NOMO-1 treated with DMSO at 0.1 percent for 48 hours (cell line): ENCODE measurements around the gene MOV10L1.

Experiments used
- DNase-seq: peaks from one replicate; lab custom pipeline; 2025; ENCODE audit not compliant: unreplicated experiment; lab: John Stamatoyannopoulos, UW

The MOV10L1 gene

DNA sequence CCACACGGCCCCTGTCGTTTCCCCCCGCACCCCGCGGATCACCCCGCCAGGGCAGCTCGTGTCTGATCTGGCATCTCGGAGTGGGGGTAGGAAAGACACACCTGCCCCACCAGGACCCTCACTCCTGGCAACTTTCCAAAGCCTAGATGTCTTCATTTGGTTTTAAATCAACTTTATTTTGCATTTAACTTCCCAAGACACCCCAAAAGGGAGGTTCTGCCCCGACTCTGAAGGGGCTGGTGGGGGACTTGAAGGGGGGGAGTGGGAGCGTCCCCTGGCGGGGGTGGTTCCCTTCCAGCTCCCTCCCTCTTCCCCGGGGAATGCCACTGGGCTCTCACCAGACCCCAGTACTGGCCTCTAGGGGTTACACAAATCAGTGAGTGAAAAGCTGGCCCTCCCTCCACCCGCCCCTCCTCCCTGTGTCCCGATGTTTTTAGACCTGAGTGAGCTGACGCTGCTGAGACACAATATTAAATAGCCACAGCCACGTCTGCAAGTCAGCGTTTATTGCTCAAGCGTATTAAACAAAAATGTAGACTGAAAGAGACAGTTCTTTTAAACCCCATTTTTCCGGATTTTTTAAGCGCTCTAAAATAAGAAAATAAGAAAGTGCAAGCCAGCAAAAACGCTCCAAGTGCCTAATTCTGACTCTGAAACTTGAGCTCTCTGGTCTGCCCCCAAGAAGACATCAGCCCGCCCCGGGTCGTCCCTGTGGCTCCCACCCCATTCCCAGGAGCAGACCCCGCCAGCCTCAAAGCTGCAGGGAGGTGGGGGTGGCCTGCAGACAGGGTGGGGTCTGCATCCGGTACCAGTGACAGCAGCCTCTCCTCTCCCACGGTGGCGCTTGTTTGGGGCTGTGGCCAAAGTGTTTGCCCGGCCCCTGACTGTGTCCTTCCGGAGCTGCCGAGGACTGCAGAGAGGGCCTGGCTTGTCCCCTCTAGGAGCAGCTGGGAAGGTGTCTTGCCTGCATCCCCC is 30.6 kb upstream of the MOV10L1 start:
- no peak for DNase-seq

DNA sequence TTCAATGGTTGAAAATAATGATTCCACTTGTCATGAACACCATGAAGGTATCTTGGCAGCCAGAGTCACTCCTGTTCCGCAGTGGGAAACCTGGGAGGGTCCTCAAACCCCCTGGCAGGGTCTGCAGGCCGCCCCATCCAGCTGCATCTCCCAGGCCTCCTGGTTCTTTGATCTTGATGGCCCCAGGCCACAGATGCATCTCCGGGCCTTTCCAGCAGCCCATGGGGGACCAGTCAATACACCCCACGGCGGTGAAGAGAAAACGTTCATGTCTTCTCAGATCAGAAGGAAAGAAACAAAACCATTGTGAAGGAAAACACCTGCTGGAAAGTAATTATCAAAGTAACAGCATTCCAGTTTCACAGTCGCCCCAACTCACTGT is 29.9 kb upstream of the MOV10L1 start:
- no peak for DNase-seq

DNA sequence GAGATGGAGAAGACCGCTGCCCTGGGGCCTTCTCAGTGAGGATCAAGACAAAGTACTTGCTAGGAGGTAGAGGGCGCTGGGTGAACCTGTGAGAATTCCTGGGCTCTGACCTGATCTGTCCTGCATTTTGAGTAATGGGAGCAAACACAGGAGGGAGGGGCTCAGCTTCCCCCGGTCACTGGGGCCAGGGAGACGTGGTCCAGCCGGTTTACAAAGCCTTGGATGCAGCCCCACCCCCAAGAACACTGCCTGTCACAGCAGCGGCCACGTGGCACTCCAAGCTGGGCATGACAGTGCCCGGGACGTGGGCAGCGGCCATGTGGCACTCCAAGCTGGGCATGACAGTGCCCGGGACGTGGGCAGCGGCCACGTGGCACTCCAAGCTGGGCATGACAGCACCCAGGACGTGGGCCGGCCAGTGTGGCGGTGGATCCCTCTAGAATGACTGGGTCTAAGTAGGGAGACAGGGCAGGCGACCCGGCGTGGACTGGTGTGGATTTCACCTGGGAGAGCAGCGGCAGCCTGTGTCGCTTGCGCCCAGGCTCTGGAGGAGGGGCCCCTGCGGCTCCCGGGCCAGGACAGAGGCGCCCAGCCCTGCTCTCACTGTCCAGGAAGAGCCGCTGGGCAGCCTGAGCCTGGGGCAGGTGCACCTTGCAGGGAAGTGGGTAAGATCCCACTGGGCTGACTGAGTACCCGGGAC is 29.2 kb upstream of the MOV10L1 start:
- DNase-seq, result no peak

DNA sequence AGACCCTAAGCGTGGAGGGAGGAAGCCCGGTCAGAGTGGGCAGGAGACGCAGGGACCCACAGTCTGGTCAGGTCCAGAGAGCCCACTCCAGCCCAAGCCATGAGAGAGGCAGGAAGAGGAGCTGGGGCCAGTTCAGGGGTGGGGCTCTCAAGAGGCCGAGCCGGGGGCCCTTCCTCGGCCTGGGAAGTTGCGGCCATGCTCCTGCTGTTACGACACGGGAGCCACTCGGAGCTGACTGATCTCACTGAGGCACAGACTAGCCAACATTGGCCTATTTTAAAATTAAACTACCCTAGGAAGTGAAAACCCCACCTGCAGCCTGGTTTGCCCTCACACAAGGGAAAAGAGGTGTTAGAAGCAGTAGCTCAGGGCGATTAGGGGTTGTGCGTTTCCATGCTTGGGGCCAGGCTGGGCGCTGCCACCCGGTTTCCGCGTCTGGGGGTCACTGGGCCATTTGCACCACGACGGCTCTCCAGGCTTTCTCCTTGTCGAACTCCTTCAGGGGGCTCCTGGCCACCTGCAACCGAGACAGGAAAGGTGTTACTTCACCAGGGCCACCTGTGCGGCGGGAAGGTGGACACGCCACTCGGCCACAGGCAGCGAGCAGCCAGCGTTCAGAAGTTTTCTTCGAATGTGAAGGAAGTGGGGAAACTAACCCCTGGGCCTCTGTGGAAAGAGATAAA is 28.5 kb upstream of the MOV10L1 start:
- no peak for DNase-seq

DNA sequence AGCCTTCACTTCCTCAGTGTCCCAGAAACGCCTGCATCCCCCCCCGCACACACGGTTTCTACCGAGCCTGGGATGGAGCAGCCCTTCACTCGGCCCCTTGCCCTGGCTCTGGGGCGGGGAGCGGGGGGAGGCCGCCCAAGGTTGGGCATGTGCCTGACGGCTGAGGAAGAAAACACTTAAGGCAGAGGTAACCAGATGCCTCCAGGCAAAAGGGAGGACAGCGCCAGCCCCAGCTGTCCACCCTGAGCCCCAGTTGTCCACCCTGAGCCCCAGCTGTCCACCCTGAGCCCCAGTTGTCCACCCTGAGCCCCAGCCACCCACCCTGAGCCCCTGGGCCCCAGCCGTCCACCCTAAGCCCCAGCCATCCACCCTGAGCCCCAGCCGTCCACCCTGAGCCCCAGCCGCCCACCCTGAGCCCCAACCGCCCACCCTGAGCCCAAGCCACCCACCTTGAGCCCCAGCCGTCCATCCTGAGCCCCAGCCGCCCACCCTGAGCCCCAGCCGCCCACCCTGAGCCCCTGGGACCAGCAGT is 27.9 kb upstream of the MOV10L1 start:
- DNase-seq, result no peak

DNA sequence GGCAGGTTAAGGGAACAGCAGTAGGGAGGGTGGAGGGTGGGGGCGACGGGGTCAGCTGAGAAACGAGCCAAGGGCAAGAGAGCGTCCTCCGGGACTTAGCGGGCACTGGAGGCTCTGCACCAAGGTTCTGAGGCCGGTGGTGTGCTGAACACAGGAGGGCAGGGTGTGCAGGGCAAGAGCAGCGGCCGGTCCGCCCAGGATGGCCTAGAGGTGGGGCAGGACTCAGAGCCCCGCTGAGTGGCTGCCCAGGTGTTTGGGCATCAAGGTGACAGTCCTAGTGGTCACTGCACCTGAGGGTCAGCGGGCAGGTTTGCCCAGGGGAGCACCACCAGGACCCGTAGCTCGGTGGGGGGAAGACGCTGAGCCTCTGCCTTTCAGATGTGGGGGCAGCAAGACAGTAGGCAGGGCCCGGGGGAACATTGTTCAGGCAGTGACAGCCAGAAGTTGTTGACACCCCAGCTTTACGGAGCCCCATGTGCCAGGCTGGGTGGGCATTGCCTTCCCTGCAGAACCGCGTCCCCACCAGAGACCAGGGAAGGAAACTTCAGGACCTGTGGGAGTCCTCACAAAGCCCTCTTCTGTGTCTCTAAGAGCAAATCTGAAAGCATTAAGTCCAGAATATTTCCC is 27.2 kb upstream of the MOV10L1 start:
- no peak for DNase-seq

DNA sequence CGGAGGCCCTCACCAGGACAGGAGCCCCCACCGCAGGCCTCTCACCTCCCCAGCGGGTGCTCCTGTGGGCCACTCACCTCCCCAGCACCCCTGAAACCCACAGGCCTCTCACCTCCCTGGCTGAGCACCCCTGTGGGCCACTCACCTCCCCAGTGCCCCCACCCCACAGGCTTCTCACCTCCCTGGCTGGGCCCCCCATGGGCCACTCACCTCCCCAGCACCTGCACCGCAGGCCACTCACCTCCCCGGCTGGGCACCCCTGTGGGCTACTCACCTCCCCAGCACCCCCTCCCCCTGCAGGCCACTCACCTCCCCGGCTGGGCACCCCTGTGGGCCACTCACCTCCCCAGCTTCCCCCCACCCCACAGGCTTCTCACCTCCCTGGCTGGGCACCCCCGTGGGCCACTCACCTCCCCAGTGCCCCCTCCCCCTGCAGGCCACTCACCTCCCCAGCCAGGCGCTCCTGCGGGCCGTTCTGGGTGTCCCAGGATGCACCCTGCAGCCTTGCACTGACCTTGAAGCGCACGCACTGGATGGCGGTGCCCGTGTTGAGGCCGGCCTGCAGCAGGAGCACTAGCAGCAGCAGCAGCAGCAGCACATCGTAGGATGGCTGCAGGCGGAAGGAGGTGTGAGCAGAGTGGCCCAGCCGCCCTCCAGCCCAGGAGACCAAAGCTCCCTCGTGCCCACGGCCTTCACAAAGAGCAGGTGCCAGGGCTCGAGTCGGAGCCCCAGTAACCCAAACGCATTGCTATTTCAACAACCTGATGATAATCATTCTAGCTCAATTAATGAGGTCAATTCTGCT is 26.0 kb upstream of the MOV10L1 start:
- no peak for DNase-seq

DNA sequence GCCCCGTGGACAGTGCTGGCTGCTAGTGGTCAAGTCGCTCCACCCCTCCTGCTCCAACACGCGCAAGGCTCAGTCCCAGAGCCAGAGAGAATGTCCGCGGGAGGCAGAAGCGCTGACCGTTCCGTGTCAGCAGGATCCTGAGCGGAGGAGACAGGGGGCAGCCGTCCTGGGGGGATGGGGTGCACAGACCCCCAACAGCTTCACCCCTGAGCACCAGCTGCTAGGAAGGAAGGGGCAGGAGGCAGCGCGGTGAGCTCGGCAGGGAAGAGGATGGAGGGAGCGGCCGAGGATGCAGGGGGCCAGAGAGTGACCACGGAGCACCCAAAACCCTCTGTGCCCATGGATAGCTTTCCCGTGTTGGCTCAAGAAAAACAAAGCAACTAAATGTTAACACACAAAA is 25.4 kb upstream of the MOV10L1 start:
- DNase-seq, result no peak

DNA sequence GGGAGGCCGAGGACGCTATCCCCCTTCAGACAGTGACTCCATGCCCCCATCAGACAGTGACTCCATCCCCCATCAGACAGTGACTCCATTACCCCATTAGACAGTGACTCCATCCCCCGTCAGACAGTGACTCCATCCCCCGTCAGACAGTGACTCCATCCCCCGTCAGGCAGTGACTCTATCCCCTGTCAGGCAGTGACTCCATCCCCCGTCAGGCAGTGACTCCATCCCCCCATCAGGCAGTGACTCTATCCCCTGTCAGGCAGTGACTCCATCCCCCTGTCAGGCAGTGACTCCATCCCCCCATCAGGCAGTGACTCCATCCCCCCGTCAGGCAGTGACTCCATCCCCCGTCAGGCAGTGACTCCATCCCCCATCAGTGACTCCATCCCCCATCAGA is 22.6 kb upstream of the MOV10L1 start:
- DNase-seq, result no peak

DNA sequence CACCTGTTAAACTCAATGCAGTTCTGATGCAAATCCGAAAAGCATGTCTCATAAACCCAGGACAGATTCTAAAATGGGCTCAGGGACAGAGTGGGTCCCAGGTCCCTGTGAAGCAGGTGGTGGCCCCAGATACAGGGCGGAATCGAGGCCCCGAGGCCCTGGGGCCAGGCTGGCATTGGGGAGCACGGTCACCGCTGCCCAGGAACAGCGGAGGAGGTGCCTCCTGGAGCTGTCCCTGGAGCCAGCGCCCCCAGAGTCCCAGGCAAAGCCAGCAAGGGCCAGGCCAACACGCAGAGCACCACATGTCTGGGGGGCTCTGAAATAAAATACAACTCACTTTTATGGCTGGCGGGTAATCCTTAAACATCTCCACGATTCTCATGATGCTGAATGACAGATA is 21.7 kb upstream of the MOV10L1 start:
- DNase-seq, result no peak

DNA sequence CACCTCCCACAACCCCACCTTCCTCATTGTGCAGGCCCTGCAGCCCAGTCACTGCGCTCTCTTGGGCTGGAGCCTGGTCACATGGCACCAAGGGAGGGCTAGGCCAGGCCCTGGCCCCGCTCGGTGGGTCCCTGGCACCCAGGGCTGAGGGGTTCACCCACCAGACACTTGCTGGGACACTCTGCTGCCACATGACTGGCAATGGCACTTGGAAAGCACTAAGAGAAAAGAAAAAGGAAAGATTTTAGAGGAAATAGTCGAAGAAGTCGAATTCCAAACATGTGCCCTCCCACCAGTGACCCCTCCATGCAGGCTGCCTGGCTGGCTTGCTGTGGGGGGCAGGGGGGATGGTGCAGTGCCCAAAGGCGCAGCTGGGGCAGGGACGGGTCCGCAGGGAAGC is 19.4 kb upstream of the MOV10L1 start:
- no peak for DNase-seq

DNA sequence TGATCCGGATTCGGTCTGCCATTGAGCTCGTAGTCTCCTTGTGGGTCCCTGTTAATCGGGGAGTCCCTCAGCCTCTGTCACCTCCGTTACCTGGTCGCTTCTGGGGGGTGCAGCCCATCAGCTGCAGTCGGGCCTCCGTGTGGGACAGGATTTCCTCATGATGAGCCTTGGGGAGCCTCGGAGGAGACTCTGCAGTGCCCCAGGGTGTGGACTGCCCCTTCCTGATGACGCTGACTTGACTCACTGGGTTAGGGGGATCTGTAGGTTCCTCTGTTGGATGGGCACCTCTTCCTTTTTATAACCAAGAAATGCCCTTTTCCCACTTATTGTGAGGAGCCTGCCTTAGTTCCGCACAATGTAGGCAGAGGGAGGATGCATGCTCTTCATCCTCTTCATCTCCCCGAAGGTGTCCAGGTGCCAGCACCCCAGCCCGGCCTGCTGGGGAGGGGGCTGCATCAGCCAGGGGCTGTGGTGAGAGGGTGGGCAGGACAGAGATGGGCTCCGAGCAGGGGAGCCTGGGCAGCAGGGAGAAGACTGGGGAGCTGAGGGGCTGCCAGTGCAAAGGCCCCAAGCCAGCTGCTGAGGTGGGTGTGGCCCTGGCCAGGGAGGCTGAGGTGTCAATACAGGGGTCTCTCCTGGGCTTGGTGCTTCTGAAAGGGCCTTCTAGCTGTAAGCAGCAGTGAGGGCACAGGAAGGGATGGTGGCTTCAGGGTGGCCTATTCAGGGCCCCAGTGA is 18.2 kb upstream of the MOV10L1 start:
- no peak for DNase-seq

DNA sequence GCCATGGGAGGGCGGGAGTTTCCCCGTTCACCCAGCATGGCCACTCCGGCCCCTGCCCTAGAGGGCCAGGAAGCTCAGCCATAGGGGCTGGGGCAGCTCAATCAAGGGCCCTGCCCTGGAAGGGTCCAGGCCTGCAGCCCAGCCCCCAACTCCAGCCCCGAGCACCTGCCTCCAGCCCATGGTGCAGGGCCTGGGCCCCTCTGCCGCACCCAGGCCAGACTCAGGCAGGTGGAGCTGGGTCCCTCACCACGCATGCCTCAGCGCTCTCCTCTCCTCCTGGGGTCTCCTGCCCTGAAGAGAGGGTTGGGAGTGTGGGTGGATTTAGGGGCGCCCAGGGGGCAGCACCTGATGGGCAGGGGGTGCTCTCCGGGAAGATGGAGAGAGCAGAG is 17.6 kb upstream of the MOV10L1 start:
- no peak for DNase-seq

DNA sequence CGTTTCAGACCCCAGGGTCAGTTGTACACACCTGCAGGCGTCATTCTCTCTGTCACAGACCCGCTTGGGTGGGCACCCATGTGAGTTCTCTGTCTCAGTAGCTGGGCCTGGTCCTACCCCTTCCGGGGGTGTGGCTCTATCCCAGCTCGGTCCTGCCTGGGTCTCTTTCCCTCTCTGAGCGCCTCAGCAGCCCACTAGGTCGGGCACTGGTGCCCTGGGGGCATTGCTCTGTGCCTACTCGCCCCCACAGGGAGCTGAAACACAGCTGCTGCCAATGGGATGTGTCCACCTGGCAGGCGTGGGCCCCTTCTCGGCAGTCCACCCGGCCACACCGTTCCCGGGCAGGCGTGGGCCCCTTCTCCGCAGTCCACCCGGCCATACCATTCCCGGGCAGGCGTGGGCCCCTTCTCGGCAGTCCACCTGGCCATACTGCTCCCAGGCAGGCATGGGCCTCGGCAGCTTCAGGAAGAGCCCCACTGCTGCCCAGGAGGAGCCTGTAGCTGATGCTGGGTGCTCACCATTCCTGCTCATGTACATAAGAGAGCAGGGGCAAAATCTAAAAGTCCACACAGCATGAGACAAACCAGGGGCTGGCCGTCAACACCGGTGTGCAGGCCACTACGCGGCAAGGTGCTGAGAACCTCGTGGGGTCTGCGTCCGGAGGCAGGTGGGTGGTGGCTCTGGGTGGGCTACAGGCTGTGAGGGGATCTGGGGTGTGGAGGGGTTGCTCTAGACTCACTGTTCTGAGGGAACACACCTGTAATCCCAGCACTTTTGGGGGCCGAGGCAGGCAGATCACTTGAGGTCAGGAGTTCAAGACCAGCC is 16.9 kb upstream of the MOV10L1 start:
- DNase-seq, result no peak

DNA sequence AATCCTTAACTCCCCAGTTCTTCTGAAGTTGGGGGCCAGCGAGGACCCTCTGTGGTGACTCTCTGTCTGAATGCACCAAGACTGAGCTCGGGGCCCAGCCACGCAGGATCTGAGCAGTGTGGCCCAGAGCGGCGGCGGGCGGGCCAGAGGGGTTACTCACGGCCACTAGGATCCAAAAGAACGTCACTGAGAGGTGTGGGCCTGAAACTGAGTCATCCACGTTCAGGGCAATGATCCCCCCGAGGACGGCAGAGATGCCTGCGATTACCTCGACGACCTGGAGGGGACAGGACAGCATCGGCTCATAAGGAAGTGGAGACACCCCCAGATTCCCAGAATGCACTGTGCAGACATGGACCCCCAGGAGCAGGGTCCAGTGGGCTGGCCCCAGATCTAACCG is 15.8 kb upstream of the MOV10L1 start:
- no peak for DNase-seq

DNA sequence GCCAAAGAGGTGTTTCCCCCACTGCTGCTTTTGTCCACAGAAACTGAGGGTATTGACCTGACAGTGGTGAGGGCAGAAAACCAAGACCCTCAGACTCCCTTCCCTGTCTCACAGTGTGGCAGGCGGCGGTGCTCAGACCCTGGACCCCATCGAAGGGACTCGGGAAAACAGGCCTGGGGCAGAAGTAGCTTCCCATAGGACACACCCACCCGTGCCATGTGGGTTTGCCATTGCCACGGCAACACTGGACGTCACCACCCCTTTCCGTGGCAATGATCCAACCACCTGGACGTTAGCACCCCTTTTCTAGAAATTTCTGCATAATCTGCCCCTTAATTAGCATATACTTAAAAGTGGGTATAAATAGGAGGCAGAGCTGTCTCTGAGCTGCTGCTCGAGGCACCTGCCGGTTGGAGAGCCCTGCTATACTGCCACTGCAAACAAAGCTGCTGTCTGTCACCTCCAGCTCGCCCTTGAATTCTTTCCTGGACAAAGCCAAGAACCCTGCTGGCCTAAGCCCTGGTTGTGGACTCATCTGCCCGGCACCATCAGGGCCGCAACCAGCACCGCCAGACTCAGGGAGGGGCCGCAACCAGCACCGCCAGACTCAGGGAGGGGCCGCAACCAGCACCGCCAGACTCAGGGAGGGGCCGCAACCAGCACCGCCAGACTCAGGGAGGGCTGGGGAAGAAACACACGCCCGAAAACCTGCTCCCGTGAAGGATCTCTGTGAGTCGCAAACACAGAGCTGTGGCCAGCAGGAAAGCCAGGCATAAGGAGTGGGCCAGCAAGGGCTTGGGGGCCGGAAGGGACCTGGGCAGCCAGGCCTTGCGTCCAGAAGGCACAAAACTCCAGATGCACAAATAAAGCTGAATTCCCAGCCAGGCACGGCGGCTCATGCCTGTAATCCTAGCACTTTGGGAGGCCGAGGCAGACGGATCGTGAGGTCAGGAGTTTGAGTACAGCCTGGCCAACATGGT is 15.0 kb upstream of the MOV10L1 start:
- DNase-seq, result no peak

DNA sequence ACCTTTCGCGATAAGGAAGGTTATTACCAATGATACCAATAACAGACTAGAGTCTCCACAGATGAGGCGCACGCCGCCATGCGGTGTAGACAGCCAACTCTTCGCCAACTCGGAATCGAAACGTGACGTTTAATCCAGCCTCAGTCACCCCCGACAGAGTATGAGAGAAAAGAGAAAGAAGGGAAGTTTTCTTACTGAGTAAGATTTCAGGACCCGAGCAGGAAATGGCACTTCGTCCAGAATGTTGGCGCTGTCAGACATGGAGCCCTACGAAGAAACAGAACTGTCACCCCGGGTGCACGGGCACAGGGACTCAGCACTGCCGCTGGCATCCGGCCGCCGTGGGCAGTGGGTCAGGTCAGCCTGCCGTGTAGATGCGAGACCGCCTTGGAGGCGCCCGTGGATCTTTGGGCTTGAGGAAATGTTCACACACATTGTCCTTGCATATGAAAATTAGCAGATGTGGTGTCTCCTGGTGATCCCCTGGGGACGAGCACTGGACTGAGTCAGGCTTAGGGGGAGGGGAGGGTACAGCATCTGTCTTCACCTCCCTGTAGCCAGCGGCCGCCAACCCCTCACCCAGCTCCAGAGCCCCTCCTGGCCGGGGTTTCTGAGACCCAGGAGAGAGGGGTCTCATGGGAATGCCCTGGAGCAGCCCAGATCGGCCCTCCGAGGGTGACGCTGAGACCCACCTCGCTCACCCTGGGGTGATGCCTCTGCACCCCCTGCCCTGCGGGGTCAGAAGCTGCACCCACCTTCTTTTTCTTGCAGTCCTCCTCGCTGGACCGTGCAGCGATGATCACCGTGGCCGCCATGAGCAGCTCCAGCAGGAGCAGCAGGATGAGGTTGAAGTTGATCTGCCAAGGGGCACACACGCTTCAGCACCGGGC is 12.9 kb upstream of the MOV10L1 start:
- no peak for DNase-seq
